HepG2 (cell line): Measurements from ENCODE around the gene DPP7. TPM values are rescaled to one million over a fixed set of nuclear protein-coding genes. Genes with fewer than 3 reads are reported as not detected.

Source experiments
- AHDC1 ChIP-seq: sonication (generic); formaldehyde crosslinking; IDR thresholded peaks from 2 replicates; pipeline ENCODE4 v1.5.1; 2020; ENCODE audit warnings: mild to moderate bottlenecking, missing genetic modification reagents, borderline replicate concordance
- DDIT3 ChIP-seq: sonication (generic); formaldehyde crosslinking; IDR thresholded peaks from 2 replicates; pipeline ENCODE4 v1.4.0; 2020; ENCODE audit warnings: mild to moderate bottlenecking, missing genetic modification reagents
- GABPB1 ChIP-seq: IDR thresholded peaks from 2 replicates; pipeline ENCODE4 v1.6.1; 2016; ENCODE audit warnings: mild to moderate bottlenecking, missing genetic modification reagents, moderate library complexity, missing compliant biosample characterization
- GRHL1 ChIP-seq: sonication (generic); formaldehyde crosslinking; conservative IDR thresholded peaks from 2 replicates; pipeline ENCODE4 v1.8.0; 2022; ENCODE audit warnings: missing genetic modification reagents
- MEIS1 ChIP-seq: sonication (generic); formaldehyde crosslinking; IDR thresholded peaks from 2 replicates; pipeline ENCODE4 v1.9.0; 2021; ENCODE audit warnings: mild to moderate bottlenecking, missing genetic modification reagents, moderate library complexity, borderline replicate concordance
- MEIS2 ChIP-seq: sonication (generic); formaldehyde crosslinking; IDR thresholded peaks from 2 replicates; pipeline ENCODE4 v1.9.0; 2021; ENCODE audit warnings: mild to moderate bottlenecking, missing genetic modification reagents
- NR0B2 ChIP-seq: sonication (generic); formaldehyde crosslinking; IDR thresholded peaks from 2 replicates; pipeline ENCODE4 v1.4.0; 2020; ENCODE audit warnings: mild to moderate bottlenecking, missing genetic modification reagents
- POGK ChIP-seq: sonication (generic); formaldehyde crosslinking; conservative IDR thresholded peaks from 2 replicates; pipeline ENCODE4 v1.8.0; 2022; ENCODE audit warnings: mild to moderate bottlenecking, moderate library complexity, missing genetic modification reagents
- STAT6 ChIP-seq: sonication (generic); formaldehyde crosslinking; IDR thresholded peaks from 2 replicates; pipeline ENCODE4 v1.4.0; 2020; ENCODE audit warnings: missing genetic modification reagents, mild to moderate bottlenecking, borderline replicate concordance
- ZNF331 ChIP-seq: sonication (generic); formaldehyde crosslinking; IDR thresholded peaks from 2 replicates; pipeline ENCODE4 v1.4.0; 2020; ENCODE audit warnings: missing genetic modification reagents
- ZNF350 ChIP-seq: sonication (generic); formaldehyde crosslinking; IDR thresholded peaks from 2 replicates; pipeline ENCODE4 v1.4.0; 2020; ENCODE audit warnings: mild to moderate bottlenecking, low read depth, missing genetic modification reagents, borderline replicate concordance
- ZNF558 ChIP-seq: sonication (generic); formaldehyde crosslinking; IDR thresholded peaks from 2 replicates; pipeline ENCODE4 v1.9.0; 2022; ENCODE audit warnings: mild to moderate bottlenecking, missing genetic modification reagents, borderline replicate concordance
- polyA plus RNA-seq, 8 experiments: library from polyadenylated mRNA; depleted of rRNA in 3 of 8; stranded (reverse) in 7 of 8; unstranded in 1 of 8; fragments of >200 nt; fragmentation: Illumina TruSeq in 4 of 8; extraction: Trizol in 4 of 8; gene quantifications; 2 replicates each; pipeline versions ENCODE4 v1.2.1 to v1.2.3, GENCODE V29; 2011 to 2016; ENCODE audit warnings: low read depth in 4 of 8, missing spikeins in 1 of 8, mixed read lengths in 1 of 8; ENCODE audit not compliant: insufficient read depth in 1 of 8
- total RNA-seq, 5 experiments: library from RNA; depleted of rRNA; stranded (reverse); fragments of >200 nt; fragmentation: Illumina TruSeq; extraction: Trizol; gene quantifications; 2 replicates each; pipeline ENCODE4 v1.2.3, GENCODE V29; 2016; ENCODE audit warnings: low read depth in 1 of 5

Gene DPP7
- total and polyA plus RNA-seq, 2 of the 13 experiments (the other 11 are each of a cell fraction or from before 2014, with no cell fraction given), result 1.2 to 4.5 TPM

- no peak for TF ChIP-seq AHDC1 (CRISPR knock-in tag)
- TF ChIP-seq ZNF350 (CRISPR knock-in tag), result no peak
- TF ChIP-seq GABPB1 (CRISPR knock-in tag), result no peak
- no peak for TF ChIP-seq STAT6 (CRISPR knock-in tag)
- TF ChIP-seq ZNF331 (CRISPR knock-in tag), result no peak
- TF ChIP-seq MEIS2 (CRISPR knock-in tag), result no peak
- no peak for TF ChIP-seq NR0B2 (CRISPR knock-in tag)
- no peak for TF ChIP-seq GRHL1 (CRISPR knock-in tag)
- TF ChIP-seq MEIS1 (CRISPR knock-in tag), result no peak
- 0 out of 2 replicates have a peak, but pooled peaks have one; percentile 44 for TF ChIP-seq POGK (CRISPR knock-in tag)
- TF ChIP-seq ZNF558, result no peak
- TF ChIP-seq DDIT3, result no peak
Measured at GRCh38 chr9:137128862-137129455, 14.4 kb upstream of the DPP7 start (continued).
